ENCODE measurements around the gene GCAT.

The GCAT gene

DNA sequence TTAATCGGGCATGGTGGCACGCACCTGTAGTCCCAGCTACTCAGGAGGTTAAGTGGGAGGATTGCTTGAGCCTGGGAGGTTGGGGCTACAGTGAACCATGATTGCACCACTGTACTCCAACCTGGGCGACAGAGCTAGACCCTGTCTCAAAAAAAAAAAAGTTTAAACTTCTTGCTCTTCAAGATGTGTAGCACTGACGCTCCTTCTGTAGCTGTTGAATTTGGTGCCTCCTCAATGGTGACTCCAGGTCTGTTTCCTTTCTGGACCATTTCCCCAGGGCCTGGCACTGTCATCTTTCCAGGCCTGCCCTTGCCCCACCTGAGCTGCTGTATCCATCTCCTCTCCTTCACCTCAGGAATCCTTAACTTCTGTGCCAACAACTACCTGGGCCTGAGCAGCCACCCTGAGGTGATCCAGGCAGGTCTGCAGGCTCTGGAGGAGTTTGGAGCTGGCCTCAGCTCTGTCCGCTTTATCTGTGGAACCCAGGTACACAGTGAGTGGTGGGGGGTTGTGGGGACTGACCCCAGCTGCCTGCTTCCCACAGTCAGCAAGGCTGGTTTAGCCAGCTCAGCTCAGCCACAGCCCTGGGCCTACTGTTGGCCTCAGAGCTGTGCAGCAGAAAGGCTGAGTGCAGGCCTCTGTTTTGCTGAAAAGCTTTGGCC, 2.1 kb downstream of the GCAT start:
- no peak for DNase-seq (ENCODE audit: low read depth)

DNA sequence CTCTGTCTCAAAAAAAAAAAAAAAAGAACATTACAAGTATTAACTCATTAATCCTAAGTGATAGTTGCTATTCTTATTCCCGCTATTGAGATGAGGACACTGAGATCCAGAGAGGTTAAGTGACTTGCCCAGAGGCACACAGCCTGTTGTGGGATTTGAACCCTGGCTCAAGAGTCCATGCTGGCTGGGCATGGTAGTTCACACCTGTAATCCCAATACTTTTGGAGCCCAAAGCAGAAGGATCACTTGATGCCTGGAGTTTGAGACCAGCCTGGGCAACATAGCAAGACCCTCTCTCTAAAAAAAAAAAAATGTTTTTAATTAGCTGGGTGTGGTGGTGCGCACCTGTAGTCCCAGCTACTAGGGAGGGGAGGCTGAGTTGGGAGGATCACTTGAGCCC, 4.1 kb downstream of the GCAT start:
- DNase-seq (ENCODE audit: low read depth): no peak

DNA sequence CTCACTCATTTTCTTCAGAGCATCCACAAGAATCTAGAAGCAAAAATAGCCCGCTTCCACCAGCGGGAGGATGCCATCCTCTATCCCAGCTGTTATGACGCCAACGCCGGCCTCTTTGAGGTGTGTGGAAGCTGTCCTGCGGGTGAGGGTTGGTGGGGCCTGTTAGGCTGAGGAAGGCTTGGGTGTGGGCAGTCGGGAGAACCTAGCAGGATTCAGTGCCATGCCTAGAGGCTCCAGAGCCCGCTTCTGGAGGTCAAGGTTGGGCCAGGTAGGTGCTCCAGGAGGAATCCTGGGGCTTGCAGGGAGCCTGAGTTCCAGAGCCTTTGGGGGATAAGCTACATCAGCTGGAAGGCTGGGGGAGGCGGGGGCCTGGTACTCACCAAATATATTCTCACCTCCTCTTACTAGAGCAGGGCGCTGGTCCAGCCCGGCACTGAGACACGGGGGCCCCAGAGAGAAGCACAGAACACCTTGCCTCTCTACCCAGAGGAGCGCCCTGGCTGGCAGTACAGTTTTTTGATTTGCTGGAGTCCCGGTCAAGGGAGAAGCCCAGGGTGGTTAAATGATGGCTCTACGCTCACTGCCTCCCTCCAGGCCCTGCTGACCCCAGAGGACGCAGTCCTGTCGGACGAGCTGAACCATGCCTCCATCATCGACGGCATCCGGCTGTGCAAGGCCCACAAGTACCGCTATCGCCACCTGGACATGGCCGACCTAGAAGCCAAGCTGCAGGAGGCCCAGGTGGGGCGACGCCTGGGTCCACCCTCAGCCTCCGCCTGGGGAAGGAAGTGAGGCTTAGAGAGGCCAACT, 5.3 kb downstream of the GCAT start:
- no peak for DNase-seq (ENCODE audit: low read depth)

- DNase-seq (ENCODE audit: low read depth): no peak
Measured at GRCh38 chr22:37815593-37815992, 7.9 kb downstream of the GCAT start.

DNA sequence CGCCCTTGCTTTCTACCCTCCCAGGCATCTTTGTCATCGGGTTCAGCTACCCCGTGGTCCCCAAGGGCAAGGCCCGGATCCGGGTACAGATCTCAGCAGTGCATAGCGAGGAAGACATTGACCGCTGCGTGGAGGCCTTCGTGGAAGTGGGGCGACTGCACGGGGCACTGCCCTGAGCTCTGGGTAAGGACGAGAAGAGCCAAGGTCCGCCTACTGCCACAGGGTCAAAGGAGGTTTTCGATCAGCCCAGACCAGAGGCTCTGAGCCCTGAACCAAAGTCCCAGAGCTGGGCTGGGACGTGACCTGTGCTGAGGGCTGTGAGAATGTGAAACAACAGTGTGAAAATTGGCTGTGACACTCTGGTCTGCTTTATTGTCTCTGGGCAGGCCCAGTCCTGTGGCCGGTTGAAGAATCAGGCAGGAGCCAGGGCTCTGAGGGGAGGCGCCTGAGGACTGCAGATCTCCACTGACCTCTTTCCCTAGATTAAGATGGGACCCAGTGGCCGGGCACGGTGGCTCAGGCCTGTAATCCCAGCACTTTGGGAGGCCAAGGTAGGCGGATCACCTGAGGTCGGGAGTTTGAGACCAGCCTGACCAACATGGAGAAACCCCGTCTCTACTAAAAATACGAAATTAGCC, 8.9 kb downstream of the GCAT start:
- no peak for DNase-seq (ENCODE audit: low read depth)

DNA sequence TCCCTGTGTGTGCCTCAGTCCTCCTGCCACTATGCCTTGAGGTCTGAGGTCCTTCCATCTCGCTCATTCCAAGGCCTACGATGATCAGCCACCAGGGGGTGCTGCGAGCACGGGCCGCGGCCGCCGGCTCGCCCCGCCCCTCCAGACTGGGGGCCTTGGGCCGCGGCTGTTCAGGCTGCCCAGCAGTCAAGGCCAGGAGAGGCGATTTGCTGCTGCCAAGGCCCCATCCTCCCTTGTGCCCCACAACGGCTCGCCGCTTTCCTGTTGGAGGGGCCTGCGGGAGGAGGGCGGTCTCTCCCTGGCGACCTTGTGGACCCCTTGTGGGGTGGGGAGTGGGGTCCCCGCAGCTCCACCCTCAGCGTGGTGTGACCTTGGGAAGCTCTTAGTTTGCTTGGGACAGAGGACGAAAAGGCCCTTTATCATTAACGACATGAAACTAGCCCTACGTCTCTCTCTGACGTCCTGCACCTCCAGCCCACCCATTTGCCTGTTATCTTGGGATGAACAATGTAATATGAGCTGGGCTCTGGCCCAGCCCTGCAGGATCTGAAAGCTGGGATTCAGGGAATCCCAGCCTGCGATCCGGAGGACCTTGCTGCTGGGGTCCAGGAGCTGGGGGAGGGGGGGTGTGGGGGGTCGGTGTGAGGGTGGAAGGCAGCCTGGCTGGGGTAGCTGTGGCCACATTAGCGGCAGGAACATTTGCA, 10.1 kb downstream of the GCAT start:
- no peak for DNase-seq (ENCODE audit: low read depth)

- no peak for DNase-seq (ENCODE audit: low read depth)
Measured at GRCh38 chr22:37818409-37819104, 10.8 kb downstream of the GCAT start.

DNA sequence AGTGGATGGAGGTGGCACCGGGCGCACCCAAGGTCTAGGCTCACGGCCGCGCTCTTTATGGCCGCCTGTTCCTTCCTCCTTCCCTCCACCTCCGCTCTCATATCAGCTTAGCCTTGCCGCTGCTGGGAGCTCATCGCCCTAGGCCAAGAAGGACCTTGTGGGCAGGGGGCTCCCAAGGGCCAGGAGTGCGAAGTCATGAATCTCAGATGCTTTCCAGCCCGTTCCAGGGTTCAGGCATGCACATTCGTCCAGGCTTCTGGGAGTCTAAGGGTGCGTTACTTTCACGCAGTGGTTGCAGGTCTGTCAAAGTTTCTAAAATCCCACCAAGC, 11.3 kb downstream of the GCAT start:
- no peak for DNase-seq (ENCODE audit: low read depth)

DNA sequence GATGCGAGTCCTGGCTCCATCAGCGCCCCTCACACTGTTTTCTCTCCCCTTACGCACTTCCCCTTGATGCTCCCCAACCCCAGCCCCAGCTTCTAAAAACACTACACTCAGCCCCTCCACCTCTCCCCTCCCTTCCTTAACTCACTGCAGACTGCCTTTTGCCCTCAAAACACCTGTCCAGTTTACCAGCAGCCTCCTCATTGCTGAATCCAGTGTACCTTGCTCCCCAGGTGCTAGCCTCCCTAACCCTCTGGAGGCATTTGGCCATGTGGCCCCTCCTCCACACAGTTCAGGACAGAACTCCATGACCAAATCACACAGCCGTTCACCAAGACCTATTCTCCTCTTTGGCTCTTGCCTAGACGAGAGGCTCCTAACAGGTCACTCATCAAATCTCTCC, 12.6 kb downstream of the GCAT start:
- no peak for DNase-seq (ENCODE audit: low read depth)

DNA sequence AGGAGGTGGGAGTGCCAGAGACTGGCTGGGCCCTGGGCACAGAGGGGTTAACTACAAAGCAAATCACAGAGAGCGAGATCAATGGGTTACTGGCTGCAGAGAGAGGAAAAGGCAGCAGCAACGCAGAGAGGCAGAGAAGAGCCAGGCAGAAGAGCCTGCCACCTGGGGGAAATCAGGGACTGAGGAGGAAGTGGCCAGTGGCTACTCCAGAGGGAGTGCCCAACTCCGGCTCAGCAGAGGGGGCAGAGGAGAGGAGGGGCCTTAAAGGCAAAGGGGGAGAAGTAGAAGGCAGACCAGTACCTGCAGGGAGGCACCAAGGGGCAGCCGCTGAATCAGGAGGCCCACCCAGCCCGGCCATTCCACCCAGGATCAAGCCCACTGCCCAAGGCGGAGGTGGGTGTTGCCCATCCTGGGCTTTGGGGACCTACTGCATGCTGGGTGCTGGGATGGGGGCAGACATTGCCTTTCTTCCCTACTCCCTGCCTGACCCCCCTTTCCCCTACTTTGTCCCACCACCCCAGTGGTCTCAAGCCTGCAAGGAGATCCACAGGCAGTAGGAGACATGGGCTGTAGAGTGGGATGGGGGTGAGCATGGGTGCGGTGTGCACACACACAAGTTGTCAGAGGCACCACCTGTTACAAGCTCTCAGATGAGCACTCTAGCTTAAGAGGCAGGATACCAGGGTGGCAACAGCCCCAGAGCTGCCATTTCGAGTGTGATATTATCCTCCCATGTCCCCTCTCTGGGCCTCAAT, 14.5 kb downstream of the GCAT start:
- no peak for DNase-seq (ENCODE audit: low read depth)

- no peak for DNase-seq (ENCODE audit: low read depth)
Measured at GRCh38 chr22:37823134-37823985, 15.6 kb downstream of the GCAT start, which contains the start of gene GALR3. Gene GALR3 (plus strand): TSS chr22:37823382. CDS start chr22:37823407, 25 bp downstream.

- no peak for DNase-seq (ENCODE audit: low read depth)
Measured at GRCh38 chr22:37824674-37825641, 17.2 kb downstream of the GCAT start.

GRCh38 chr22:37827056-37827455, 19.3 kb downstream of the GCAT start:
- no peak for DNase-seq (ENCODE audit: low read depth)

DNA sequence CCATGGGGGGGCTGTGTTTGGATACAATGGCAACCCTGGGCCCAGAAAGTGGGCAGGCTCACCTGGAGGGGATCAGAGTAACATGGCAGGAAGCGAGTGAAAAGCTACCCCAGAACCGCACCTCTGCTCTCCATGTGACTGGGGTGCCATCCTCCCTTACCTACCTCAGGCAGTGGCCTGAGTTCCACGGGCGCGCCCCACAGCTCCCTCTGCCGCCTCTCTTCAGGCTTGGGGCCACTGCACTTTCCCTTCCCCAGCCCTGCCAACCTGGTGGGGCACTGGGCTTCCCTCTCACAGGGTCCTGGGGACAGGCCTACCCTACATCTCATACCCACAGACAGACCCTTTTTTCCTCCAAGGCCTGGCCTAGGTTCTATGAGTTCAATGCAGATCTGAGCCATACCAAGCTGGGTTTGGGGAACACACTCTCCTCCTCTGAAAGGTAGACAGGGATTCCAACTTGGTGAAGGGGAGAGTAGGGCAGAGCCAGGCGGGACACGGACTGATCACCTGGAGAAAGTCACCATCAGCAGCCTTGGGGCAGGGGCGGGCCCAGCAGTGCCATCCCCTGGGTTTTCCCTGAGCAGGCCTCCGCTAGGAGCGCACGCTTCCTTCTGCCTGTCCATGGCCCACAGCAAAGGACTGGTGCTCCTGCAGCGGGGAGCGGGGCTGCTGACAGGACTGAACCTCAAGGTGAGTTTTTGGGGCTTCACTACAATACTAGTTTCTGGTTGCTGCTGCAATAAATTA, 22.5 kb downstream of the GCAT start:
- no peak for DNase-seq (ENCODE audit: low read depth)

GRCh38 chr22:37831472-37831871, 23.7 kb downstream of the GCAT start:
- DNase-seq (ENCODE audit: low read depth): no peak

- DNase-seq (ENCODE audit: low read depth): no peak
Measured at GRCh38 chr22:37832022-37832857, 24.5 kb downstream of the GCAT start.

DNA sequence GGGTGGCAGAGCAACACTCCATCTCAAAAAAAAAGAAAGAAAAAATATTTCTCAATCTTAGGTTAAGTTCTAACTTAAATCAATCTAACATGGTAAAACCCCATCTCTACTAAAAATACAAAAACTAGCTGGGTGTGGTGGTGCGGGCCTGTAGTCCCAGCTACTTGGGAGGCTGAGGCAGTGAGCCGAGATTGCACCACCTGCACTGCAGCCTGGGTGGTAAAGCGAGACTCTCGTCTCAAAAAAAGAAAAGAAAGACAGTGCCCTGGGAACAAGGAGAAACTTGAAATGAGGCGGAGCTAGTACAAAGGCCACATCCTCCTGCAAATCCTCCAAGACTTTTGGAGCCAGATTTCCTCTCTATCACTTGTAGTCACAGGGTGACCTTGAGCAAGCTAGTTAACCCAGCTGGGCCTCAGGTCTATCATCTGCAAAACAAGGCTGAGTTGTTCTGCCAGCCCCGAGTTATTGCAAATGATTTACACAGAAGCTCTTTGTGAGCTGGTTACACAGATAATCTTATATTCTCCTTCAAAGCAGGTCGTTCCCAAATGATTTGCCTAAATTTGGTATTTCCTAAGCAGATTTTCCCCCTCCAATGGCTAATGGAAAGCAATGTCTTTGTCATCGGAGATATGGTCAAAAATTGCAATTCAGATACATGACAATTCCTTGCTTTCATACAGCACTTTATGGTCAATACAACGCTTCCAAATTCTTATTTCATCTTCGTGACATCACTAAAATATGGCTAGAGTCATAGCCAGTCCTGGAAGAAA, 34.5 kb downstream of the GCAT start:
- no peak for DNase-seq (ENCODE audit: low read depth)
